HEK293 (cell line): ENCODE results near the gene AUH.

ENCODE experiments used
- CTCF ChIA-PET: fragments of 350-600 bp; formaldehyde crosslinking; extraction: SDS; loops from one replicate; lab custom pipeline; 2021; ENCODE audit warnings: antibody characterized with exemption; lab: Yijun Ruan, JAX
- POLR2A ChIA-PET: fragments of 300-600 bp; formaldehyde crosslinking; extraction: SDS; loops from one replicate; lab custom pipeline; 2020; ENCODE audit warnings: antibody characterized with exemption, inconsistent platforms; lab: Yijun Ruan, JAX
- H3K27ac ChIP-seq: fragments of 200-500 bp; sonication (Bioruptor generic); 2 replicates; pipeline ENCODE4 v1.5.1; 2014; ENCODE audit warnings: low read depth, low read length, control low read depth, inconsistent platforms; ENCODE audit errors: extremely low read depth
- H3K36me3 ChIP-seq, 2 experiments: fragments of 200-500 bp in 1 of 2; sonication (Bioruptor generic) in 1 of 2; 1 replicate in 1 of 2; 2 replicates in 1 of 2; pipeline ENCODE4 v1.5.1; 2014 to 2017; ENCODE audit warnings: inconsistent platforms in 2 of 2, low read length in 2 of 2; ENCODE audit not compliant: control insufficient read depth in 2 of 2, insufficient read depth in 1 of 2
- H3K4me1 ChIP-seq: fragments of 200-500 bp; sonication (Bioruptor generic); 2 replicates; pipeline ENCODE4 v1.5.1; 2014; ENCODE audit warnings: mild to moderate bottlenecking, low read length, inconsistent platforms; ENCODE audit not compliant: control insufficient read depth, insufficient read depth
- H3K4me3 ChIP-seq: 2 replicates; pipeline ENCODE4 v1.5.1; 2011; ENCODE audit warnings: low read depth, mild to moderate bottlenecking, control low read depth, low read length, moderate library complexity
- H3K9me3 ChIP-seq: fragments of 200-500 bp; sonication (Bioruptor generic); 2 replicates; pipeline ENCODE4 v1.5.1; 2014; ENCODE audit warnings: low read depth, low read length, inconsistent platforms; ENCODE audit not compliant: control insufficient read depth, insufficient read depth
- ATF2 ChIP-seq: fragments of 450-650 bp; formaldehyde crosslinking; IDR thresholded peaks from 2 replicates; pipeline ENCODE4 v1.5.1; 2016; ENCODE audit warnings: missing biosample characterization, missing genetic modification characterization, low read depth
- CTCF ChIP-seq: fragments of 450-650 bp; formaldehyde crosslinking; IDR thresholded peaks from 2 replicates; pipeline ENCODE4 v1.5.1; 2016; ENCODE audit warnings: missing biosample characterization, missing genetic modification characterization
- GLIS1 ChIP-seq: fragments of 450-650 bp; formaldehyde crosslinking; IDR thresholded peaks from 2 replicates; pipeline ENCODE4 v1.5.1; 2016; ENCODE audit warnings: missing biosample characterization, missing genetic modification characterization
- HOXA7 ChIP-seq: sonication (generic); formaldehyde crosslinking; IDR thresholded peaks from 2 replicates; pipeline ENCODE4 v1.8.1; 2022; ENCODE audit warnings: missing genetic modification reagents, borderline replicate concordance
- HOXC10 ChIP-seq: sonication (generic); formaldehyde crosslinking; IDR thresholded peaks from 2 replicates; pipeline ENCODE4 v1.8.1; 2023; ENCODE audit warnings: mild to moderate bottlenecking, missing genetic modification reagents
- KLF1 ChIP-seq: fragments of 450-650 bp; formaldehyde crosslinking; IDR thresholded peaks from 2 replicates; pipeline ENCODE4 v1.5.1; 2016; ENCODE audit warnings: missing biosample characterization, missing genetic modification characterization
- OSR2 ChIP-seq: fragments of 450-650 bp; formaldehyde crosslinking; IDR thresholded peaks from 2 replicates; pipeline ENCODE4 v1.5.1; 2016; ENCODE audit warnings: missing biosample characterization, missing genetic modification characterization
- PRDM1 ChIP-seq: fragments of 450-650 bp; formaldehyde crosslinking; IDR thresholded peaks from 2 replicates; pipeline ENCODE4; 2016; ENCODE audit warnings: missing biosample characterization, missing genetic modification characterization
- SCRT2 ChIP-seq: fragments of 450-650 bp; formaldehyde crosslinking; IDR thresholded peaks from 2 replicates; pipeline ENCODE4 v1.5.1; 2016; ENCODE audit warnings: missing biosample characterization, missing genetic modification characterization
- TCF7L2 ChIP-seq: IDR thresholded peaks from 2 replicates; pipeline ENCODE4 v1.6.1; 2011; ENCODE audit warnings: low read depth, mild to moderate bottlenecking, inconsistent platforms, low read length, moderate library complexity, borderline replicate concordance
- TRIM28 ChIP-seq: IDR thresholded peaks from 2 replicates; pipeline ENCODE4 v1.6.1; 2011; ENCODE audit warnings: low read length, control low read depth, borderline replicate concordance
- ZBTB17 ChIP-seq: fragments of 450-650 bp; formaldehyde crosslinking; IDR thresholded peaks from 2 replicates; pipeline ENCODE4 v1.5.1; 2016; ENCODE audit warnings: missing biosample characterization, missing genetic modification characterization
- ZBTB21 ChIP-seq: fragments of 450-650 bp; formaldehyde crosslinking; IDR thresholded peaks from 2 replicates; pipeline ENCODE4 v1.5.1; 2017; ENCODE audit warnings: missing biosample characterization, missing genetic modification characterization
- ZEB2 ChIP-seq: fragments of 450-650 bp; formaldehyde crosslinking; IDR thresholded peaks from 2 replicates; pipeline ENCODE4 v1.5.1; 2016; ENCODE audit warnings: missing biosample characterization, missing genetic modification characterization
- ZFP37 ChIP-seq: fragments of 450-650 bp; formaldehyde crosslinking; IDR thresholded peaks from 2 replicates; pipeline ENCODE4 v1.5.1; 2016; ENCODE audit warnings: missing biosample characterization, missing genetic modification characterization
- ZFP41 ChIP-seq: fragments of 450-650 bp; formaldehyde crosslinking; IDR thresholded peaks from 2 replicates; pipeline ENCODE4 v1.5.1; 2016; ENCODE audit warnings: missing biosample characterization, missing genetic modification characterization, borderline replicate concordance
- ZNF133 ChIP-seq: fragments of 450-650 bp; formaldehyde crosslinking; IDR thresholded peaks from 2 replicates; pipeline ENCODE4 v1.5.1; 2016; ENCODE audit warnings: missing biosample characterization, missing genetic modification characterization
- ZNF211 ChIP-seq: fragments of 450-650 bp; formaldehyde crosslinking; IDR thresholded peaks from 2 replicates; pipeline ENCODE4 v1.5.1; 2016; ENCODE audit warnings: low read depth, missing biosample characterization, missing genetic modification characterization
- ZNF302 ChIP-seq: fragments of 450-650 bp; formaldehyde crosslinking; IDR thresholded peaks from 2 replicates; pipeline ENCODE4 v1.5.1; 2016; ENCODE audit warnings: missing biosample characterization, missing genetic modification characterization, low read depth
- ZNF366 ChIP-seq: fragments of 450-650 bp; formaldehyde crosslinking; conservative IDR thresholded peaks from 2 replicates; pipeline ENCODE4 v1.5.1; 2016; ENCODE audit warnings: missing biosample characterization, missing genetic modification characterization
- ZNF513 ChIP-seq: fragments of 450-650 bp; IDR thresholded peaks from 2 replicates; pipeline ENCODE4 v1.5.1; 2018; ENCODE audit warnings: missing biosample characterization, missing genetic modification characterization
- ZNF548 ChIP-seq: fragments of 450-650 bp; formaldehyde crosslinking; IDR thresholded peaks from 2 replicates; pipeline ENCODE4 v1.5.1; 2016; ENCODE audit warnings: missing biosample characterization, missing genetic modification characterization
- ZNF629 ChIP-seq: fragments of 450-650 bp; formaldehyde crosslinking; IDR thresholded peaks from 2 replicates; pipeline ENCODE4 v1.5.1; 2017; ENCODE audit warnings: missing biosample characterization, missing genetic modification characterization
- ZNF660 ChIP-seq: fragments of 450-650 bp; IDR thresholded peaks from 2 replicates; pipeline ENCODE4 v1.5.1; 2018; ENCODE audit warnings: missing biosample characterization, mild to moderate bottlenecking, missing genetic modification characterization
- ZNF677 ChIP-seq: fragments of 450-650 bp; IDR thresholded peaks from 2 replicates; pipeline ENCODE4 v1.5.0; 2018; ENCODE audit warnings: missing biosample characterization, mild to moderate bottlenecking, missing genetic modification characterization, moderate library complexity
- ZNF704 ChIP-seq: fragments of 450-650 bp; formaldehyde crosslinking; IDR thresholded peaks from 2 replicates; pipeline ENCODE4 v1.5.1; 2016; ENCODE audit warnings: missing biosample characterization, missing genetic modification characterization
- ZNF776 ChIP-seq: fragments of 450-650 bp; formaldehyde crosslinking; IDR thresholded peaks from 2 replicates; pipeline ENCODE4 v1.5.0; 2017; ENCODE audit warnings: missing biosample characterization, missing genetic modification characterization, borderline replicate concordance
- ZNF777 ChIP-seq: fragments of 450-650 bp; formaldehyde crosslinking; IDR thresholded peaks from 2 replicates; pipeline ENCODE4 v1.5.1; 2017; ENCODE audit warnings: missing biosample characterization, missing genetic modification characterization, borderline replicate concordance
- ZNF785 ChIP-seq: fragments of 450-650 bp; formaldehyde crosslinking; IDR thresholded peaks from 2 replicates; pipeline ENCODE4 v1.5.1; 2016; ENCODE audit warnings: missing biosample characterization, missing genetic modification characterization

The AUH gene

GRCh38 chr9:91274949-91275492 is 86.7 kb downstream of the AUH start:
- TF ChIP-seq ZNF302 (tag by site-specific recombination) = no peak
- TF ChIP-seq SCRT2 (tag by site-specific recombination) = peak; percentile 74
- ChIA-PET POLR2A (no interaction called here), CTCF (interaction anchor here (1.0 kb wide), 1 partner anchor 151 kb away, joined by 3 read pairs; no protein-coding TSS in a partner anchor)
- no peak overlapping the region for H3K4me3 ChIP-seq
- H3K27ac ChIP-seq = no peak overlapping the region
- H3K36me3 ChIP-seq = no peaks in the 10 kb centered on the region
- 0 out of 2 replicates have a peak, but pooled peaks cover 3% of the 10 kb centered on the region for H3K4me1 ChIP-seq
- no peaks in the 10 kb centered on the region for H3K9me3 ChIP-seq

- Histone ChIP-seq H3K36me3 (no peaks in the 10 kb centered on the region), H3K4me3 (no peak overlapping the region), H3K27ac (no peak overlapping the region), H3K4me1 (0 out of 2 replicates have a peak, but pooled peaks cover 3% of the 10 kb centered on the region), H3K9me3 (no peaks in the 10 kb centered on the region)
- ChIA-PET POLR2A (no interaction called here), CTCF (interaction anchor here (1.0 kb wide), 1 partner anchor 152 kb away, joined by 3 read pairs; no protein-coding TSS in a partner anchor)
- no peak for TF ChIP-seq ZEB2 (tag by site-specific recombination)
- TF ChIP-seq ZBTB17 (tag by site-specific recombination) = no peak
- 0 out of 2 replicates have a peak, but pooled peaks have one; percentile 25 for TF ChIP-seq ZNF366 (tag by site-specific recombination)
- TF ChIP-seq ZNF629 = peak; percentile 94
- TF ChIP-seq TCF7L2 = no peak
- no peak for TF ChIP-seq KLF1 (tag by site-specific recombination)
- TF ChIP-seq ZNF660 (tag by site-specific recombination) = 0 out of 2 replicates have a peak, but pooled peaks have one; percentile 32
- no peak for TF ChIP-seq ZNF677 (tag by site-specific recombination)
- no peak for TF ChIP-seq TRIM28
- peak; percentile 91 for TF ChIP-seq ATF2 (tag by site-specific recombination)
- TF ChIP-seq ZNF513 (tag by site-specific recombination) = no peak
- peak; percentile 89 for TF ChIP-seq ZBTB21
- TF ChIP-seq ZNF133 (tag by site-specific recombination) = no peak
- no peak for TF ChIP-seq ZFP37 (tag by site-specific recombination)
- TF ChIP-seq PRDM1 (tag by site-specific recombination) = no peak
- no peak for TF ChIP-seq ZNF777
- TF ChIP-seq GLIS1 (tag by site-specific recombination) = no peak
- peak; percentile 44; the same call in 1 of the 2 replicates for TF ChIP-seq OSR2 (tag by site-specific recombination)
Observed at GRCh38 chr9:91273853-91274552, 87.7 kb downstream of the AUH start.

GRCh38 chr9:91271156-91271555 is 90.6 kb downstream of the AUH start:
- Histone ChIP-seq H3K4me3 (no peak overlapping the region), H3K27ac (no peak overlapping the region), H3K36me3 (no peaks in the 10 kb centered on the region), H3K9me3 (no peaks in the 10 kb centered on the region), H3K4me1 (0 out of 2 replicates have a peak, but pooled peaks cover 3% of the 10 kb centered on the region)
- CTCF ChIA-PET = no interaction called here
- POLR2A ChIA-PET = no interaction called here
- TF ChIP-seq ZNF785 = no peak
- no peak for TF ChIP-seq ZNF776
- no peak for TF ChIP-seq ZNF704 (tag by site-specific recombination)
- TF ChIP-seq CTCF (tag by site-specific recombination) = no peak
- TF ChIP-seq ZNF211 (tag by site-specific recombination) = no peak
- no peak for TF ChIP-seq ZFP41 (tag by site-specific recombination)
- TF ChIP-seq ZNF548 = no peak
- TF ChIP-seq HOXC10 = no peak
- TF ChIP-seq HOXA7 (CRISPR knock-in tag) = no peak
